Lower leg skin (tissue), 3 donors: Measurements from ENCODE around the gene UPK1B.

Experiments
- CTCF ChIP-seq, 3 donors: fragments of 450-650 bp; IDR thresholded peaks; one replicate each; pipeline ENCODE4 v1.5.1; 2016; ENCODE audit warnings: antibody characterized with exemption in 3 of 3, mild to moderate bottlenecking in 3 of 3, moderate library complexity in 2 of 3
- POLR2A ChIP-seq, 2 donors: fragments of 450-650 bp; IDR thresholded peaks; one replicate each; pipeline ENCODE4 v1.6.1; 2016 to 2017; ENCODE audit warnings: antibody characterized with exemption in 2 of 2, mild to moderate bottlenecking in 1 of 2, moderate library complexity in 1 of 2

- no peak for TF ChIP-seq CTCF (IDR thresholded peaks at IDR 0.05)
- no peak for TF ChIP-seq POLR2A (IDR thresholded peaks at IDR 0.05)
Observed at GRCh38 chr3:119230745-119231144, 57.3 kb downstream of the UPK1B start.
